Measurements from ENCODE around the gene FOXF2.

The FOXF2 gene

GRCh38 chr6:1392813-1393640 lies 3.7 kb downstream of the FOXF2 start:
- DNase-seq, result no peak

GRCh38 chr6:1393641-1394283 lies 4.4 kb downstream of the FOXF2 start:
- DNase-seq, result no peak

- no peak for DNase-seq
These were observed 5.4 kb downstream of the FOXF2 start for GRCh38 chr6:1394514-1395463.

GRCh38 chr6:1395506-1395905 lies 6.1 kb downstream of the FOXF2 start:
- DNase-seq, result no peak

- DNase-seq, result no peak
These were observed 6.8 kb downstream of the FOXF2 start for GRCh38 chr6:1395941-1396908.

- peak; percentile 86 for DNase-seq
These were observed 7.8 kb downstream of the FOXF2 start for GRCh38 chr6:1396952-1397868.

GRCh38 chr6:1399085-1399780 lies 9.9 kb downstream of the FOXF2 start:
- DNase-seq, result no peak

- DNase-seq, result no peak
These were observed 10.9 kb downstream of the FOXF2 start for GRCh38 chr6:1400126-1400850.

GRCh38 chr6:1402369-1402768 lies 13.0 kb downstream of the FOXF2 start:
- no peak for DNase-seq

- no peak for DNase-seq
These were observed 13.5 kb downstream of the FOXF2 start for GRCh38 chr6:1402868-1403267.

- no peak for DNase-seq
These were observed 14.7 kb downstream of the FOXF2 start for GRCh38 chr6:1403851-1404712.

- DNase-seq, result no peak
These were observed 15.3 kb downstream of the FOXF2 start for GRCh38 chr6:1404713-1405098.

GRCh38 chr6:1405221-1405620 lies 15.8 kb downstream of the FOXF2 start:
- no peak for DNase-seq

GRCh38 chr6:1406306-1407072 lies 17.1 kb downstream of the FOXF2 start:
- DNase-seq, result no peak

- no peak for DNase-seq
These were observed 18.2 kb downstream of the FOXF2 start for GRCh38 chr6:1407499-1407990.

GRCh38 chr6:1409774-1410465 lies 20.5 kb downstream of the FOXF2 start:
- DNase-seq, result no peak

- no peak for DNase-seq
These were observed 23.5 kb downstream of the FOXF2 start for GRCh38 chr6:1412901-1413300.

Measured in activated CD8-positive, alpha-beta memory T cell treated with anti-CD3 and anti-CD28 coated beads for 24 hours (primary cell).